ENCODE data around the gene MED13L. TPM values are rescaled to one million over a fixed set of nuclear protein-coding genes. Genes with fewer than 3 reads are reported as not detected.

MED13L gene
- total RNA-seq, 2 donors from 2014 or later = 55.0 to 64.1 TPM

- no peak for DNase-seq (ENCODE audit: low spot score)
- H3K4me1 ChIP-seq = peaks cover 0 to 10% of the 10 kb centered on the region in 2 donors
- no peaks in the 10 kb centered on the region for H3K9me3 ChIP-seq
- TF ChIP-seq, protein P1, sequence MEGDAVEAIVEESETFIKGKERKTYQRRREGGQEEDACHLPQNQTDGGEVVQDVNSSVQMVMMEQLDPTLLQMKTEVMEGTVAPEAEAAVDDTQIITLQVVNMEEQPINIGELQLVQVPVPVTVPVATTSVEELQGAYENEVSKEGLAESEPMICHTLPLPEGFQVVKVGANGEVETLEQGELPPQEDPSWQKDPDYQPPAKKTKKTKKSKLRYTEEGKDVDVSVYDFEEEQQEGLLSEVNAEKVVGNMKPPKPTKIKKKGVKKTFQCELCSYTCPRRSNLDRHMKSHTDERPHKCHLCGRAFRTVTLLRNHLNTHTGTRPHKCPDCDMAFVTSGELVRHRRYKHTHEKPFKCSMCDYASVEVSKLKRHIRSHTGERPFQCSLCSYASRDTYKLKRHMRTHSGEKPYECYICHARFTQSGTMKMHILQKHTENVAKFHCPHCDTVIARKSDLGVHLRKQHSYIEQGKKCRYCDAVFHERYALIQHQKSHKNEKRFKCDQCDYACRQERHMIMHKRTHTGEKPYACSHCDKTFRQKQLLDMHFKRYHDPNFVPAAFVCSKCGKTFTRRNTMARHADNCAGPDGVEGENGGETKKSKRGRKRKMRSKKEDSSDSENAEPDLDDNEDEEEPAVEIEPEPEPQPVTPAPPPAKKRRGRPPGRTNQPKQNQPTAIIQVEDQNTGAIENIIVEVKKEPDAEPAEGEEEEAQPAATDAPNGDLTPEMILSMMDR (IDR thresholded peaks at IDR 0.05) = no peak
- H3K27ac ChIP-seq = no peak overlapping the region
- H3K27me3 ChIP-seq = no peaks in the 10 kb centered on the region
- H3K36me3 ChIP-seq = no peaks in the 10 kb centered on the region
- no peak overlapping the region for H3K4me3 ChIP-seq
These were observed 19.8 kb upstream of the MED13L start for GRCh38 chr12:116297224-116297834.

- Histone ChIP-seq H3K27ac (no peak overlapping the region), H3K4me3 (no peak overlapping the region), H3K9me3 (no peaks in the 10 kb centered on the region), H3K4me1 (peaks cover 0 to 10% of the 10 kb centered on the region in 2 donors), H3K36me3 (no peaks in the 10 kb centered on the region), H3K27me3 (no peaks in the 10 kb centered on the region)
- TF ChIP-seq, protein P1 (IDR thresholded peaks at IDR 0.05) = no peak
- no peak for DNase-seq (ENCODE audit: low spot score)
These were observed 18.1 kb upstream of the MED13L start for GRCh38 chr12:116295327-116296263.

DNA sequence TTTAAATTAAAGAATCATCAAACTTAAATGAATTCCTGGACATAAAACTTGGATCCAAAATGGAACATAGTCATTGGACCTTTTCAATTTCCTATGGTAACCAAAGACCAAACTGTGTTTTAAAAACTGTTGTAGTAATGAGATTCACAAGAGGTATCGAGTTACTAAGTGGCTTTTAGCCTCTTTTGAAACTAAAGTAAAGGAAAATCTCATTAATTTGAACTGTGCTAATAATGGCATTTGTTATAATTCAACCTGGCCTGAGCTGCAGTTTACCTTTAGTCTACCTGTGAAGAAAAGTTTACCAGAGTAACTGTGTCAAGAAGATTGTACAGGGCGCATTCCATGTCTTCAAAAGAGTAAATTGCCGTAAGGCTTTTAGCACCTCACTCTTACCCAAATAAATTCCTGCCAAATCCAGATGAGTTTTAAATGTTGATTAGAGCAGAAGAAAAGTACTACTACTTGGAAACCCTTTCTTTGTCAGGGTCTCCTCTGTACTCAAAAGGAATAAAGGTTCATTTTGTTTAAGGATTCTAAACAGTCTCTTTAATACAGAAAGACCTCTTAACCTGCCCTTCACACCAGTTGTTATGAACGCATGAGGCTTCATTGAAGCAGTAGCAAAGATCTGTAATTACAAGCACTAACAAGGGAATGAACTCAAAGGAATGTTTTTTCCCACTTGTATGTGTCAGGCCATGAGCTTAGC, 17.1 kb upstream of the MED13L start:
- H3K9me3 ChIP-seq = no peaks in the 10 kb centered on the region
- TF ChIP-seq, protein P1 (IDR thresholded peaks at IDR 0.05) = no peak
- H3K4me3 ChIP-seq = no peak overlapping the region
- no peak for DNase-seq (ENCODE audit: low spot score)
- no peak overlapping the region for H3K27ac ChIP-seq
- peaks cover 0 to 7% of the 10 kb centered on the region in 2 donors for H3K4me1 ChIP-seq
- no peaks in the 10 kb centered on the region for H3K27me3 ChIP-seq
- H3K36me3 ChIP-seq = no peaks in the 10 kb centered on the region

DNA sequence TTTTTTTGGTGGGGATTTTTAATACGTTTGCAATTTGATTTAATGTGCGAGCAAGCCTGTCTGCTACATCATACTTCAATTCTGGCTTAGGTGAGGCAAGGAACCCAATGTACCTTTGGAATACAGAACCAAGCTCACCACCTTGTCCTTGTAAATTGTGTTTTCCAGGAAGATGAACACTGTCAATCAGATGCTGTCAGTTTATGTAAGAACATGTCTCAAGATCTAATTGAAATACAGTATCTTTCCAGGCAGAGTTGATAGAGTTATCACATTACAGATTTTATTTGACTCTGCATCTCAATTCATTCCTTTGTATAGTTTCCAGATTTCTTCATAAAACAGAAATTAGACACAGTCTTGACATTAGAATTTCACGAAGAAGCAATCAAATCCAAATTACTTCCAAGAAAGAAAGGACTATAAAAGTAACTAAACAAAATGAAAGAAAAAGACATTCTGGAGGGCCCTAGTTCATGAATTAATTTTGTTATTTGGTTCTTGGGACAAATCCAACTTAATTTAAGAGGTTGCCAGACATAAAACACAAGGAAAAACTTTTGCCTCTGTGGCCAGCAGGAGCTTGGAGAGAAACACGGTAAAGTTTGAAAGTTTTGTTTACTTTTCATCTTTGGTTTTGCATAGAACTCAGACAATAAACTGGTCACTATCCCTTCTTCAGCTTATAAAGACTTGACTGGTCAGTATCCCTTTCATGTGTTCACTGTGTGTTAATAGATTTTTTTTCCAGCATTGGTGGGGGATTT, 16.4 kb upstream of the MED13L start:
- H3K36me3 ChIP-seq = no peaks in the 10 kb centered on the region
- TF ChIP-seq, protein P1 (IDR thresholded peaks at IDR 0.05) = no peak
- peaks cover 0 to under 1% of the 10 kb centered on the region in 2 donors for H3K4me1 ChIP-seq
- no peak for DNase-seq (ENCODE audit: low spot score)
- no peaks in the 10 kb centered on the region for H3K9me3 ChIP-seq
- H3K27me3 ChIP-seq = no peaks in the 10 kb centered on the region
- H3K4me3 ChIP-seq = no peak overlapping the region
- no peak overlapping the region for H3K27ac ChIP-seq

- no peak overlapping the region for H3K27ac ChIP-seq
- no peaks in the 10 kb centered on the region for H3K27me3 ChIP-seq
- H3K36me3 ChIP-seq = no peaks in the 10 kb centered on the region
- H3K4me1 ChIP-seq = no peaks in the 10 kb centered on the region
- H3K9me3 ChIP-seq = no peaks in the 10 kb centered on the region
- no peak overlapping the region for H3K4me3 ChIP-seq
- no peak for DNase-seq (ENCODE audit: low spot score)
- TF ChIP-seq, protein P1 (IDR thresholded peaks at IDR 0.05) = no peak
These were observed 13.7 kb upstream of the MED13L start for GRCh38 chr12:116291218-116291617.

Measured in right atrium auricular region (tissue), 2 donors.